OCI-LY3 (cell line): ENCODE measurements around the gene RERE.

Experiments
- CTCF ChIP-seq: fragments of 200-600, 300-600 bp; sonication (generic); IDR thresholded peaks from 2 replicates; pipeline ENCODE4 v1.5.1; 2014; ENCODE audit warnings: antibody characterized with exemption, low read length, low read depth
- EZH2phosphoT487 ChIP-seq: fragments of 200-600 bp; shearing (Covaris generic); IDR thresholded peaks from 2 replicates; pipeline ENCODE4 v1.6.1; 2018; ENCODE audit warnings: antibody characterized with exemption, mixed run types, low read depth

- TF ChIP-seq CTCF: no peak
- no peak for TF ChIP-seq EZH2phosphoT487
Measured at GRCh38 chr1:8343464-8344001, 473.9 kb downstream of the RERE start.
